H1 (cell line): ENCODE measurements around the gene SCMH1. TPM values are rescaled to one million over a fixed set of nuclear protein-coding genes. Genes with fewer than 3 reads are reported as not detected.

Experiments used
- CTCF ChIA-PET: fragments of 300-600 bp; sonication (Branson Sonifier 250); formaldehyde crosslinking; loops from one replicate; lab custom pipeline; 2021; ENCODE audit not compliant: partially characterized antibody; lab: Charles Lee
- POLR2A ChIA-PET: fragments of 300-600 bp; sonication (Branson Sonifier 250); formaldehyde crosslinking; loops from one replicate; lab custom pipeline; 2021; ENCODE audit warnings: inconsistent platforms; ENCODE audit not compliant: partially characterized antibody; lab: Charles Lee
- DNase-seq, 2 experiments: peaks; one replicate each; pipeline versions ENCODE4 v3.0.0 to v3.0.0-alpha.2; 2010 to 2022; ENCODE audit warnings: low spot score in 2 of 2, low read depth in 1 of 2, mixed read lengths in 1 of 2
- FAIRE-seq: peaks from 2 replicates; lab custom pipeline; 2011; peaks lifted over from hg19 to GRCh38; lab: Jason Lieb, UNC
- H2AFZ ChIP-seq: 2 replicates; pipeline ENCODE4 v1.8.1; 2012; ENCODE audit warnings: low read length, inconsistent platforms
- H2AK5ac ChIP-seq: 2 replicates; pipeline ENCODE4 v1.6.1; 2013; ENCODE audit warnings: low read depth, low read length
- H2BK120ac ChIP-seq: replicated peaks from 2 replicates; pipeline ENCODE3; 2013; ENCODE audit warnings: low read depth, low read length, inconsistent platforms
- H2BK12ac ChIP-seq: 2 replicates; pipeline ENCODE4 v1.6.1; 2013; ENCODE audit warnings: low read depth, low read length
- H2BK15ac ChIP-seq: 2 replicates; pipeline ENCODE4 v1.6.1; 2013; ENCODE audit warnings: low read length
- H2BK20ac ChIP-seq: 2 replicates; pipeline ENCODE4 v1.6.1; 2013; ENCODE audit warnings: low read length
- H2BK5ac ChIP-seq: 2 replicates; pipeline ENCODE4 v1.6.1; 2013; ENCODE audit warnings: low read depth, low read length
- H3K14ac ChIP-seq: 2 replicates; pipeline ENCODE4 v1.6.1; 2013; ENCODE audit warnings: inconsistent platforms; ENCODE audit not compliant: insufficient read length
- H3K18ac ChIP-seq: 2 replicates; pipeline ENCODE4 v1.6.1; 2013; ENCODE audit warnings: low read length; ENCODE audit errors: extremely low read depth
- H3K23ac ChIP-seq: 2 replicates; pipeline ENCODE4 v1.6.1; 2013; ENCODE audit warnings: inconsistent platforms; ENCODE audit not compliant: insufficient read length
- H3K23me2 ChIP-seq: 2 replicates; pipeline ENCODE4 v1.6.1; 2013; ENCODE audit warnings: low read depth, low read length
- H3K27ac ChIP-seq: 2 replicates; pipeline ENCODE4 v1.6.1; 2011; ENCODE audit warnings: low read depth, low read length, inconsistent platforms
- H3K27me3 ChIP-seq, 4 experiments: replicated peaks in 1 of 4; 1 replicate in 1 of 4; 2 replicates in 3 of 4; pipeline versions ENCODE4 v1.6.1 to v1.8.1; 2011 to 2013; ENCODE audit warnings: low read length in 3 of 4, mild to moderate bottlenecking in 3 of 4, inconsistent platforms in 2 of 4, mixed read lengths in 2 of 4, moderate library complexity in 1 of 4; ENCODE audit not compliant: control insufficient read depth in 3 of 4, insufficient read depth in 3 of 4; ENCODE audit errors: extremely low read depth in 1 of 4
- H3K36me3 ChIP-seq, 4 experiments: 2 replicates each; pipeline versions ENCODE4 v1.6.1 to v1.8.1; 2011 to 2013; ENCODE audit warnings: mild to moderate bottlenecking in 4 of 4, low read length in 3 of 4, moderate library complexity in 2 of 4, control low read depth in 1 of 4, inconsistent platforms in 1 of 4; ENCODE audit not compliant: insufficient read depth in 4 of 4, control insufficient read depth in 2 of 4
- H3K4ac ChIP-seq: replicated peaks from 2 replicates; pipeline ENCODE3; 2013; ENCODE audit warnings: low read length, low read depth, mixed read lengths, inconsistent platforms; ENCODE audit not compliant: insufficient read length
- H3K4me1 ChIP-seq, 4 experiments: replicated peaks in 1 of 4; 1 replicate in 1 of 4; 2 replicates in 3 of 4; pipeline versions ENCODE4 v1.6.1 to v1.8.1; 2011 to 2013; ENCODE audit warnings: low read length in 3 of 4, inconsistent platforms in 2 of 4, mixed read lengths in 1 of 4; ENCODE audit not compliant: insufficient read depth in 4 of 4, control insufficient read depth in 3 of 4
- H3K4me2 ChIP-seq, 2 experiments: 2 replicates each; pipeline versions ENCODE4 v1.6.1 to v1.8.1; 2011 to 2013; ENCODE audit warnings: low read depth in 2 of 2, low read length in 2 of 2, control low read depth in 1 of 2, inconsistent platforms in 1 of 2, mild to moderate bottlenecking in 1 of 2; ENCODE audit not compliant: insufficient read depth in 1 of 2
- H3K4me3 ChIP-seq, 4 experiments: fragments of 200-600, 300-600 bp in 1 of 4; sonication (generic), shearing (Covaris generic), sonication (Bioruptor Twin) in 1 of 4; 2 replicates each; pipeline versions ENCODE4 v1.5.1 to v1.8.1; 2011 to 2016; ENCODE audit warnings: low read length in 4 of 4, low read depth in 3 of 4, control low read depth in 2 of 4, inconsistent platforms in 2 of 4, mild to moderate bottlenecking in 2 of 4, mixed read lengths in 1 of 4, moderate library complexity in 1 of 4; ENCODE audit not compliant: insufficient read depth in 2 of 4; ENCODE audit errors: extremely low read depth in 1 of 4
- H3K56ac ChIP-seq: replicated peaks from 2 replicates; pipeline ENCODE3; 2013; ENCODE audit warnings: low read depth, mild to moderate bottlenecking, mixed read lengths, low read length, inconsistent platforms; ENCODE audit not compliant: insufficient read length
- H3K79me1 ChIP-seq: 2 replicates; pipeline ENCODE4 v1.6.1; 2013; ENCODE audit warnings: low read depth, low read length, control low read depth
- H3K79me2 ChIP-seq, 2 experiments: 2 replicates each; pipeline versions ENCODE4 v1.6.1 to v1.8.1; 2012 to 2013; ENCODE audit warnings: low read length in 2 of 2, mild to moderate bottlenecking in 2 of 2, inconsistent platforms in 1 of 2; ENCODE audit not compliant: insufficient read depth in 2 of 2, control insufficient read depth in 1 of 2
- H3K9ac ChIP-seq, 4 experiments: replicated peaks in 1 of 4; 1 replicate in 1 of 4; 2 replicates in 3 of 4; pipeline versions ENCODE4 v1.6.1 to v1.8.1; 2011 to 2013; ENCODE audit warnings: low read depth in 3 of 4, low read length in 3 of 4, control low read depth in 2 of 4, mild to moderate bottlenecking in 2 of 4, moderate library complexity in 2 of 4, inconsistent platforms in 1 of 4; ENCODE audit errors: extremely low read depth in 1 of 4
- H3K9me3 ChIP-seq, 2 experiments: 2 replicates each; pipeline versions ENCODE4 v1.6.1 to v1.8.1; 2012 to 2013; ENCODE audit warnings: mild to moderate bottlenecking in 2 of 2, moderate library complexity in 2 of 2, control low read depth in 1 of 2, inconsistent platforms in 1 of 2, low read depth in 1 of 2, low read length in 1 of 2, mixed read lengths in 1 of 2; ENCODE audit not compliant: insufficient read depth in 2 of 2
- H4K20me1 ChIP-seq, 2 experiments: replicated peaks in 1 of 2; 2 replicates each; pipeline versions ENCODE3 to v1.8.1; 2011 to 2013; ENCODE audit warnings: inconsistent platforms in 2 of 2, low read length in 2 of 2, mild to moderate bottlenecking in 1 of 2; ENCODE audit not compliant: insufficient read depth in 2 of 2, control insufficient read depth in 1 of 2
- H4K5ac ChIP-seq: 2 replicates; pipeline ENCODE4 v1.6.1; 2013; ENCODE audit warnings: low read length, low read depth, mixed read lengths, inconsistent platforms; ENCODE audit not compliant: insufficient read length
- H4K8ac ChIP-seq: 2 replicates; pipeline ENCODE4 v1.8.0; 2013; ENCODE audit warnings: mild to moderate bottlenecking, moderate library complexity, low read length, inconsistent platforms; ENCODE audit not compliant: insufficient read depth; ENCODE audit errors: extremely low read depth
- H4K91ac ChIP-seq: replicated peaks from 2 replicates; pipeline ENCODE3; 2013; ENCODE audit warnings: low read length, mixed read lengths, inconsistent platforms; ENCODE audit not compliant: insufficient read length
- ASH2L ChIP-seq: fragments of 200-600, 300-600 bp; sonication (generic); IDR thresholded peaks from one replicate; pipeline ENCODE4 v1.7.1; 2017; ENCODE audit warnings: low read length
- CEBPB ChIP-seq: IDR thresholded peaks from 2 replicates; pipeline ENCODE4 v1.6.1; 2012; ENCODE audit warnings: low read depth, low read length
- CHD1 ChIP-seq: IDR thresholded peaks from 2 replicates; pipeline ENCODE4 v1.6.1; 2012; ENCODE audit warnings: low read depth, low read length, improper control_type of control experiment
- CHD2 ChIP-seq: IDR thresholded peaks from 2 replicates; pipeline ENCODE4 v1.6.1; 2012; ENCODE audit warnings: low read length, improper control_type of control experiment
- EP300 ChIP-seq, 2 experiments: IDR thresholded peaks; 1 replicate in 1 of 2; 2 replicates in 1 of 2; pipeline ENCODE4 v1.6.1; 2011 to 2012; ENCODE audit warnings: low read depth in 2 of 2, low read length in 2 of 2, mild to moderate bottlenecking in 2 of 2, borderline replicate concordance in 1 of 2, inconsistent platforms in 1 of 2, moderate library complexity in 1 of 2
- EZH2 ChIP-seq: fragments of 200-600 bp; sonication (generic); IDR thresholded peaks from 2 replicates; pipeline ENCODE4 v1.7.1; 2012; ENCODE audit warnings: low read depth, mild to moderate bottlenecking, moderate library complexity, low read length, inconsistent platforms; ENCODE audit not compliant: severe bottlenecking
- POLR2AphosphoS5 ChIP-seq: IDR thresholded peaks from 2 replicates; pipeline ENCODE4 v1.6.1; 2011; ENCODE audit warnings: low read depth, low read length
- SIRT6 ChIP-seq: IDR thresholded peaks from one replicate; pipeline ENCODE4 v1.7.1; 2012; ENCODE audit warnings: low read length, inconsistent platforms
- SP2 ChIP-seq: IDR thresholded peaks from 2 replicates; pipeline ENCODE4 v1.6.1; 2012; ENCODE audit warnings: mild to moderate bottlenecking, low read length, inconsistent platforms
- SUZ12 ChIP-seq: fragments of 200-600 bp; sonication (generic); IDR thresholded peaks from 2 replicates; pipeline ENCODE4 v1.6.1; 2012; ENCODE audit warnings: mild to moderate bottlenecking, inconsistent platforms, low read length, moderate library complexity, mixed read lengths
- TAF7 ChIP-seq: optimal IDR thresholded peaks from 2 replicates; pipeline ENCODE3; 2011; ENCODE audit warnings: low read depth, mild to moderate bottlenecking, inconsistent platforms, low read length, moderate library complexity, borderline replicate concordance
- TEAD4 ChIP-seq: IDR thresholded peaks from 2 replicates; pipeline ENCODE4 v1.6.1; 2012; ENCODE audit warnings: low read depth, low read length, inconsistent platforms, mixed read lengths
- ZNF274 ChIP-seq: IDR thresholded peaks from 2 replicates; pipeline ENCODE4 v1.7.0; 2012; ENCODE audit warnings: low read length, borderline replicate concordance; ENCODE audit errors: extremely low read depth
- polyA plus RNA-seq, 7 experiments: library from polyadenylated mRNA; depleted of rRNA in 3 of 7; stranded (reverse) in 5 of 7; unstranded in 2 of 7; fragments of >200 nt in 5 of 7; fragments of 200-250 nt in 2 of 7; gene quantifications; 1 replicate in 5 of 7; 2 replicates in 1 of 7; 4 replicates in 1 of 7; pipeline versions ENCODE4 v1.2.1 to v1.2.3, GENCODE V29; 2011 to 2013; ENCODE audit warnings: missing spikeins in 2 of 7, mixed read lengths in 2 of 7
- total RNA-seq: library from RNA; stranded (reverse); fragmentation: NEBNext Ultra II Directional; extraction: Animal tissue kit (Norgen Biotek cat#: 25700); gene quantifications from 2 replicates; pipeline ENCODE4 v1.2.1, GENCODE V29; 2021

Gene SCMH1
- total and polyA plus RNA-seq, 2 of the 8 experiments (the other 6 are each of a cell fraction or from before 2014, with no cell fraction given) = 16.6 to 30.7 TPM

DNA sequence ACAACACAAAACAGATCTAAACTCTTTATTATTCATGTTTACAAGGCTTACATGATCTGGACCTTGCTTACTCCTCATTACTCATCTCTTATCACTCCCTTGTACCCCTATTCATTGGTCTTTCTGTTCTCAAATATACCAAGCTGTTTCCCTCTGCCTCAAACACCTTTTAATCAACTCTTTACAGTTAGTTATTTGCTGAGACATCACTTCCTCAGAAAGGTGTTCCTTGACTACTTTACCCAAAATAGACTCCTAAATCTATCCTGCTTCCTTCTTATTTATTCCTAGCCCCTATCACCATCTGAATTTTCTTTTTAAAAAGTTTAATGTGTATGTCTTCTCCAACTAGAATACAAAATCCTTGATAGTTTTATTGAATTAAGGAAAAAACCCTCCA lies 120.0 kb downstream of the SCMH1 start:
- Histone ChIP-seq H3K36me3 (no peaks in the 10 kb centered on the region), H3K56ac (no peak overlapping the region), H3K27me3 (no peaks in the 10 kb centered on the region), H2BK120ac (no peak overlapping the region), H2AK5ac (no peak overlapping the region), H2AFZ (no peak overlapping the region), H4K5ac (no peak overlapping the region), H3K9me3 (no peaks in the 10 kb centered on the region), H3K79me2 (no peaks in the 10 kb centered on the region), H3K4me3 (no peak overlapping the region), H4K20me1 (peaks cover 0 to 2% of the 10 kb centered on the region in 2 experiments), H3K27ac (no peak overlapping the region), H3K4ac (no peak overlapping the region), H2BK5ac (no peak overlapping the region), H3K18ac (no peak overlapping the region), H3K4me1 (no peaks in the 10 kb centered on the region), H4K8ac (no peak overlapping the region), H3K23ac (no peak overlapping the region), H2BK20ac (no peak overlapping the region), H3K14ac (no peak overlapping the region), H3K79me1 (0 out of 2 replicates have a peak, but pooled peaks cover 2% of the 10 kb centered on the region), H2BK15ac (no peak overlapping the region), H3K23me2 (no peaks in the 10 kb centered on the region), H3K4me2 (no peak overlapping the region), H2BK12ac (no peak overlapping the region), H3K9ac (no peak overlapping the region), H4K91ac (no peak overlapping the region)
- CTCF ChIA-PET = interaction anchor here (0.7 to 2.3 kb wide), 7 partner anchors 10 to 193 kb away, joined by 3 to 14 read pairs (median 4); no protein-coding TSS in a partner anchor
- POLR2A ChIA-PET = no interaction called here
- DNase-seq = no peak
- no peak for FAIRE-seq
- TF ChIP-seq SUZ12 = no peak
- no peak for TF ChIP-seq ZNF274
- TF ChIP-seq CHD2 = no peak
- no peak for TF ChIP-seq EP300 (IDR thresholded peaks at IDR 0.05; ENCODE audit: borderline replicate concordance in 1 of 2, low read depth in 2 of 2, low read length in 2 of 2)
- TF ChIP-seq EZH2 = no peak
- TF ChIP-seq SP2 = no peak
- no peak for TF ChIP-seq ASH2L
- no peak for TF ChIP-seq CHD1
- TF ChIP-seq POLR2AphosphoS5 = no peak
- TF ChIP-seq TAF7 = no peak
- no peak for TF ChIP-seq CEBPB
- no peak for TF ChIP-seq SIRT6
- TF ChIP-seq TEAD4 = no peak
